ENCODE measurements around the gene EDARADD. TPM values are rescaled to one million over a fixed set of nuclear protein-coding genes. Genes with fewer than 3 reads are reported as not detected.

The EDARADD gene
- total and polyA plus RNA-seq, 7 experiments from 2014 or later = 0.38 to 6.6 (median 0.73) TPM; not detected in 2

GRCh38 chr1:236389253-236389652, 4.8 kb upstream of the EDARADD start:
- Histone ChIP-seq H3K36me3 (ENCODE audit: control insufficient read depth in 2 of 3, insufficient read depth in 3 of 3, low read length in 3 of 3) (no peaks in the 10 kb centered on the region), H3K9me3 (ENCODE audit: control insufficient read depth in 2 of 3, low read length in 3 of 3) (no peaks in the 10 kb centered on the region), H3K27me3 (ENCODE audit: control insufficient read depth in 2 of 2, insufficient read depth in 2 of 2, low read length in 2 of 2) (no peaks in the 10 kb centered on the region), H3K27ac (ENCODE audit: low read depth, low read length) (no peak overlapping the region), H3K4me1 (ENCODE audit: control insufficient read depth in 2 of 2, insufficient read depth in 2 of 2, low read length in 2 of 2) (peaks cover 0 to 5% of the 10 kb centered on the region in 2 donors), H3K4me3 (ENCODE audit: low read length) (no peak overlapping the region)
- ChIA-PET CTCF (interaction anchor here (0.7 kb wide), 1 partner anchor 302 kb away, joined by 3 read pairs; no protein-coding TSS in a partner anchor), POLR2A (no interaction called here)
- intact Hi-C loops (cut with micrococcal nuclease) = no loop called here
- Mint-ChIP-seq H3K36me3 (no peaks in the 10 kb centered on the region), H3K4me1 (peaks cover 0 to 14% (median 4%) of the 10 kb centered on the region in 7 donors), H3K4me3 (no peak overlapping the region), H3K27ac (no peak overlapping the region), H3K27me3 (peaks cover 7 to 43% (median 33%) of the 10 kb centered on the region in 5 donors), H3K9me3 (no peaks in the 10 kb centered on the region)
- ATAC-seq (peak; percentile 42), DNase-seq (no peak)

- Mint-ChIP-seq H3K4me3 (no peak overlapping the region), H3K9me3 (no peaks in the 10 kb centered on the region), H3K27ac (no peak overlapping the region), H3K36me3 (peaks cover 0 to 4% (median 0%) of the 10 kb centered on the region in 5 donors), H3K27me3 (peaks cover 14 to 53% (median 40%) of the 10 kb centered on the region in 5 donors), H3K4me1 (peaks cover 8 to 21% (median 13%) of the 10 kb centered on the region in 7 donors)
- Histone ChIP-seq H3K27me3 (ENCODE audit: control insufficient read depth in 2 of 2, insufficient read depth in 2 of 2, low read length in 2 of 2) (peaks cover 0 to 5% of the 10 kb centered on the region in 2 donors), H3K9me3 (ENCODE audit: control insufficient read depth in 2 of 3, low read length in 3 of 3) (no peaks in the 10 kb centered on the region), H3K4me1 (ENCODE audit: control insufficient read depth in 2 of 2, insufficient read depth in 2 of 2, low read length in 2 of 2) (peaks cover 3 to 7% of the 10 kb centered on the region in 2 donors), H3K36me3 (ENCODE audit: control insufficient read depth in 2 of 3, insufficient read depth in 3 of 3, low read length in 3 of 3) (no peaks in the 10 kb centered on the region), H3K27ac (ENCODE audit: low read depth, low read length) (no peak overlapping the region), H3K4me3 (ENCODE audit: low read length) (no peak overlapping the region)
- intact Hi-C loops (cut with micrococcal nuclease) = loop anchor here in 1 of 2 donors (5.0 kb wide), 1 partner anchor 109 kb away; the partner anchor contains the start of gene ERO1B
- ATAC-seq (no peak), DNase-seq (no peak)
- POLR2A ChIA-PET = no interaction called here
- CTCF ChIA-PET = no interaction called here
Observed at GRCh38 chr1:236391008-236391407, 3.1 kb upstream of the EDARADD start.

- ChIA-PET CTCF (no interaction called here), POLR2A (no interaction called here)
- DNase-seq = no peak
- Mint-ChIP-seq H3K4me1 (peaks cover 15 to 30% (median 18%) of the 10 kb centered on the region in 7 donors), H3K9me3 (no peaks in the 10 kb centered on the region), H3K36me3 (peaks cover 0 to 5% (median 0%) of the 10 kb centered on the region in 5 donors), H3K27me3 (peaks cover 22 to 62% (median 50%) of the 10 kb centered on the region in 5 donors), H3K4me3 (no peak overlapping the region), H3K27ac (no peak overlapping the region)
- Histone ChIP-seq H3K27me3 (ENCODE audit: control insufficient read depth in 2 of 2, insufficient read depth in 2 of 2, low read length in 2 of 2) (peaks cover 0 to 5% of the 10 kb centered on the region in 2 donors), H3K4me1 (ENCODE audit: control insufficient read depth in 2 of 2, insufficient read depth in 2 of 2, low read length in 2 of 2) (peaks cover 3 to 10% of the 10 kb centered on the region in 2 donors), H3K27ac (ENCODE audit: low read depth, low read length) (no peak overlapping the region), H3K4me3 (ENCODE audit: low read length) (no peak overlapping the region), H3K9me3 (ENCODE audit: control insufficient read depth in 2 of 3, low read length in 3 of 3) (no peaks in the 10 kb centered on the region), H3K36me3 (ENCODE audit: control insufficient read depth in 2 of 3, insufficient read depth in 3 of 3, low read length in 3 of 3) (no peaks in the 10 kb centered on the region)
- ATAC-seq = no peak
- intact Hi-C loops (cut with micrococcal nuclease) = loop anchor here in 1 of 2 donors (5.0 kb wide), 1 partner anchor 110 kb away; the partner anchor contains the start of gene ERO1B
Observed at GRCh38 chr1:236392182-236392581, 1.9 kb upstream of the EDARADD start.

DNA sequence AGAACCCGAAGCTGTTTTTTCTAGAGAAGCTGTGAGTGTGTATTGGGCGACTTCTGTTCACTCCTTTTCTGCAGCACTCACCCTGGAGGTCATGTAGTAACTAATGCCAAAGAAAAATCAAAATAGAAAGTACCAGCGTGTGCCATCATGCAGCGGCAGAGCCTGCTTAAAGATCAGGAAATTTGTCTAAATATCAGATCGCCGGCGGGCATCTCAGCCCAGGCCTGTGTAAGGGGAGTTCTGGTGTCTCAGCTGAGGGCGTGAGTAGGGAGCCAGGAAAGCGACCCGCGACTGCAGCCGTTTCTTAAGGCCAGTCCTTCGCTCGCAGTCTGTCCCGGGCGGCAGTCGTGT, 768 bp downstream of the EDARADD start:
- no peak overlapping the region for H3K27ac ChIP-seq (ENCODE audit: low read depth, low read length)
- peaks cover 0 to 5% of the 10 kb centered on the region in 2 donors for H3K27me3 ChIP-seq (ENCODE audit: control insufficient read depth in 2 of 2, insufficient read depth in 2 of 2, low read length in 2 of 2)
- peak overlapping the region; percentile 70 for H3K4me3 ChIP-seq (ENCODE audit: low read length)
- CTCF ChIA-PET = no interaction called here
- H3K4me1 ChIP-seq (ENCODE audit: control insufficient read depth in 2 of 2, insufficient read depth in 2 of 2, low read length in 2 of 2) = peaks cover 3 to 10% of the 10 kb centered on the region in 2 donors
- peak overlapping the region; percentile 70 to 96 (median 86) for H3K4me3 Mint-ChIP-seq
- peak overlapping the region in 1 of 9 donors; percentile 86 for H3K27ac Mint-ChIP-seq
- peaks cover 26 to 69% (median 49%) of the 10 kb centered on the region in 5 donors for H3K27me3 Mint-ChIP-seq
- peaks cover 0 to 8% (median 3%) of the 10 kb centered on the region in 5 donors for H3K36me3 Mint-ChIP-seq
- intact Hi-C loops (cut with micrococcal nuclease) = loop anchor here (1.0 to 5.0 kb wide), 6 partner anchors 21 to 254 kb away; partner anchors contain the start of genes ERO1B (in 2 of the 2) and HEATR1 (in 1 of the 2)
- peak in 1 of 9 donors; percentile 11 for DNase-seq
- peak; percentile 47 for ATAC-seq
- POLR2A ChIA-PET = no interaction called here
- H3K36me3 ChIP-seq (ENCODE audit: control insufficient read depth in 2 of 3, insufficient read depth in 3 of 3, low read length in 3 of 3) = no peaks in the 10 kb centered on the region
- peaks cover 15 to 40% (median 20%) of the 10 kb centered on the region in 7 donors for H3K4me1 Mint-ChIP-seq
- H3K9me3 ChIP-seq (ENCODE audit: control insufficient read depth in 2 of 3, low read length in 3 of 3) = no peaks in the 10 kb centered on the region
- H3K9me3 Mint-ChIP-seq = no peaks in the 10 kb centered on the region

DNA sequence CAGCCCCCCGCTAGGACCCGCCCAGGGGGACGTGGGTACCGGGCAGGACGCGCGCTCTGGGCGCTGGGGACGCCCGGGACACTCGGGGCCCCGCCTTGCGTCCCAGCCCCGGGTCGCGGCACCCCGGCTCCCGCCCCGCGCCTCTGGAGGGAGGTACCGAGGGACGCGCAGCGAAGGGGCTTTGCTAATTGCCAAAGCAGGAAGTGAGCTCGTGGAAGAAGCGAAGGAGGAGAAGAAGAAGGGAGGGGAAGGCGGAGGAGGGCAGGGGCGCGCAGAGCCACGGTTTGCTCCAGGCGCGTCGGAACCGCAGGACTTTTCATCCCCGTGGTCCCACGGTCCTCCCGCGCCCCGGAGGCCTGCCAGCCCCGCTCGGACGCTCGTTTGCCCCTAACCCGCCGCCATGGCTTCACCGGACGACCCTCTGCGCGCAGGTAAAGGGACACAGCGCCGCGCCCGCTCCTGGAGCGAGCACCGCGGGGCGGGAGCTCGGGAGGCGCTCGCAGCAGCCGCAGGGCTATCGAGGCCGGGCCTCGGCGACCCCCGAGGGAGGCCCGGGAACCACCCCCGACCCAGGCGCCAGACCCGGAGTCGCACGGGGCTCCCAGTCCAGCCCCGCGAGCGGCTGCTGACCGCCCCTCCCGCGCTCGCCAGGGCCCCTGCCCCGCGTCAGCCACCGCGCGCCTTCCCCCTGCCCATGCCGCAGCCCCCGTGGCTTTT, 1.3 kb downstream of the EDARADD start:
- Histone ChIP-seq H3K36me3 (ENCODE audit: control insufficient read depth in 2 of 3, insufficient read depth in 3 of 3, low read length in 3 of 3) (no peaks in the 10 kb centered on the region), H3K27me3 (ENCODE audit: control insufficient read depth in 2 of 2, insufficient read depth in 2 of 2, low read length in 2 of 2) (peaks cover 0 to 5% of the 10 kb centered on the region in 2 donors), H3K4me1 (ENCODE audit: control insufficient read depth in 2 of 2, insufficient read depth in 2 of 2, low read length in 2 of 2) (peaks cover 3 to 10% of the 10 kb centered on the region in 2 donors), H3K27ac (ENCODE audit: low read depth, low read length) (no peak overlapping the region), H3K4me3 (ENCODE audit: low read length) (peak overlapping the region; percentile 70), H3K9me3 (ENCODE audit: control insufficient read depth in 2 of 3, low read length in 3 of 3) (no peaks in the 10 kb centered on the region)
- intact Hi-C loops (cut with micrococcal nuclease) = loop anchor here in 1 of 2 donors (2.0 to 5.0 kb wide), 2 partner anchors 129 to 207 kb away; partner anchors contain the start of gene HEATR1
- ATAC-seq = peak; percentile 75
- Mint-ChIP-seq H3K36me3 (peaks cover 0 to 8% (median 3%) of the 10 kb centered on the region in 5 donors), H3K9me3 (no peaks in the 10 kb centered on the region), H3K27ac (peak overlapping the region in 2 of 9 donors; percentile 62 to 86), H3K4me1 (peaks cover 15 to 44% (median 22%) of the 10 kb centered on the region in 7 donors), H3K4me3 (peak overlapping the region; percentile 71 to 96 (median 86)), H3K27me3 (peaks cover 28 to 66% (median 52%) of the 10 kb centered on the region in 5 donors)
- CTCF ChIA-PET = no interaction called here
- POLR2A ChIA-PET = no interaction called here
- peak in 3 of 9 donors; percentile 13 to 62 (median 29) for DNase-seq

- ATAC-seq (no peak), DNase-seq (no peak)
- ChIA-PET POLR2A (no interaction called here), CTCF (no interaction called here)
- Mint-ChIP-seq H3K4me1 (peaks cover 15 to 42% (median 22%) of the 10 kb centered on the region in 7 donors), H3K9me3 (no peaks in the 10 kb centered on the region), H3K4me3 (peak overlapping the region; percentile 71 to 94 (median 86)), H3K27me3 (peaks cover 25 to 59% (median 51%) of the 10 kb centered on the region in 5 donors), H3K36me3 (peaks cover 0 to 8% (median 3%) of the 10 kb centered on the region in 5 donors), H3K27ac (peak overlapping the region in 4 of 9 donors; percentile 25 to 81 (median 56))
- no peaks in the 10 kb centered on the region for H3K9me3 ChIP-seq (ENCODE audit: control insufficient read depth in 2 of 3, low read length in 3 of 3)
- H3K27me3 ChIP-seq (ENCODE audit: control insufficient read depth in 2 of 2, insufficient read depth in 2 of 2, low read length in 2 of 2) = peaks cover 0 to 5% of the 10 kb centered on the region in 2 donors
- peak overlapping the region; percentile 70 for H3K4me3 ChIP-seq (ENCODE audit: low read length)
- peaks cover 3 to 10% of the 10 kb centered on the region in 2 donors for H3K4me1 ChIP-seq (ENCODE audit: control insufficient read depth in 2 of 2, insufficient read depth in 2 of 2, low read length in 2 of 2)
- intact Hi-C loops (cut with micrococcal nuclease) = loop anchor here in 1 of 2 donors (2.0 to 5.0 kb wide), 2 partner anchors 129 to 206 kb away; partner anchors contain the start of gene HEATR1
- H3K27ac ChIP-seq (ENCODE audit: low read depth, low read length) = no peak overlapping the region
- H3K36me3 ChIP-seq (ENCODE audit: control insufficient read depth in 2 of 3, insufficient read depth in 3 of 3, low read length in 3 of 3) = no peaks in the 10 kb centered on the region
Observed at GRCh38 chr1:236395947-236396664, 2.0 kb downstream of the EDARADD start.
